Uterus (tissue), 2 donors: ENCODE measurements around the gene DOCK6.

Experiments
- POLR2A ChIP-seq, 2 donors: fragments of 450-650 bp; IDR thresholded peaks; one replicate each; pipeline ENCODE4 v1.6.1; 2016; ENCODE audit warnings: antibody characterized with exemption in 2 of 2, mild to moderate bottlenecking in 1 of 2, moderate library complexity in 1 of 2
- TF ChIP-seq, protein P1 (sequence below), 4 experiments: fragments of 200-600 bp in 2 of 4; fragments of 450-650 bp in 2 of 4; sonication (generic) in 2 of 4; IDR thresholded peaks; one replicate each; pipeline ENCODE4 v1.5.1; 2016 to 2019; ENCODE audit warnings: antibody characterized with exemption in 4 of 4, mild to moderate bottlenecking in 2 of 4, moderate library complexity in 1 of 4

GRCh38 chr19:11304936-11305335 lies 42.6 kb upstream of the DOCK6 start:
- TF ChIP-seq, protein P1, sequence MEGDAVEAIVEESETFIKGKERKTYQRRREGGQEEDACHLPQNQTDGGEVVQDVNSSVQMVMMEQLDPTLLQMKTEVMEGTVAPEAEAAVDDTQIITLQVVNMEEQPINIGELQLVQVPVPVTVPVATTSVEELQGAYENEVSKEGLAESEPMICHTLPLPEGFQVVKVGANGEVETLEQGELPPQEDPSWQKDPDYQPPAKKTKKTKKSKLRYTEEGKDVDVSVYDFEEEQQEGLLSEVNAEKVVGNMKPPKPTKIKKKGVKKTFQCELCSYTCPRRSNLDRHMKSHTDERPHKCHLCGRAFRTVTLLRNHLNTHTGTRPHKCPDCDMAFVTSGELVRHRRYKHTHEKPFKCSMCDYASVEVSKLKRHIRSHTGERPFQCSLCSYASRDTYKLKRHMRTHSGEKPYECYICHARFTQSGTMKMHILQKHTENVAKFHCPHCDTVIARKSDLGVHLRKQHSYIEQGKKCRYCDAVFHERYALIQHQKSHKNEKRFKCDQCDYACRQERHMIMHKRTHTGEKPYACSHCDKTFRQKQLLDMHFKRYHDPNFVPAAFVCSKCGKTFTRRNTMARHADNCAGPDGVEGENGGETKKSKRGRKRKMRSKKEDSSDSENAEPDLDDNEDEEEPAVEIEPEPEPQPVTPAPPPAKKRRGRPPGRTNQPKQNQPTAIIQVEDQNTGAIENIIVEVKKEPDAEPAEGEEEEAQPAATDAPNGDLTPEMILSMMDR (IDR thresholded peaks at IDR 0.05): no peak
- TF ChIP-seq POLR2A (IDR thresholded peaks at IDR 0.05): no peak
